T-cell (primary cell): ENCODE results near the gene TTC21B. TPM values are rescaled to one million over a fixed set of nuclear protein-coding genes. Genes with fewer than 3 reads are reported as not detected.

Source experiments
- ATAC-seq, 4 experiments: fragments of 200-7000 bp in 3 of 4; fragments of 150-1000 bp in 1 of 4; cut with Tn5 transposase; replicated peaks in 1 of 4; 1 replicate in 3 of 4; 2 replicates in 1 of 4; pipeline ENCODE4 v1.10.0; 2021; ENCODE audit warnings: moderate library complexity in 3 of 4, mild to moderate bottlenecking in 2 of 4, moderate number of reproducible peaks in 1 of 4
- CTCF ChIA-PET, 2 donors: fragments of 300-600 bp; sonication (Branson Sonifier 250); formaldehyde crosslinking; loops; one replicate each; lab custom pipeline; 2022; ENCODE audit warnings: antibody characterized with exemption in 2 of 2; lab: Charles Lee
- POLR2A ChIA-PET, 2 donors: fragments of 300-600 bp; sonication (Branson Sonifier 250); formaldehyde crosslinking; loops; one replicate each; lab custom pipeline; 2022; ENCODE audit warnings: antibody characterized with exemption in 2 of 2; lab: Charles Lee
- DNase-seq, 35 experiments: peaks; one replicate each; pipeline versions ENCODE4 v3.0.0 to v3.0.0-alpha.2; 2013 to 2023
- H3K27ac ChIP-seq: one replicate; pipeline ENCODE4 v1.5.1; 2013; ENCODE audit warnings: low read length
- H3K27me3 ChIP-seq, 2 experiments: replicated peaks in 1 of 2; 1 replicate in 1 of 2; 2 replicates in 1 of 2; pipeline versions ENCODE4 v1.6.1 to v1.7.0; 2013; ENCODE audit warnings: low read length in 1 of 2, mixed read lengths in 1 of 2; ENCODE audit not compliant: control insufficient read depth in 2 of 2, insufficient read depth in 2 of 2; ENCODE audit errors: extremely low read depth in 1 of 2
- H3K36me3 ChIP-seq, 2 donors: 1 replicate in 1 of 2; 2 replicates in 1 of 2; pipeline versions ENCODE4 v1.6.1 to v1.7.0; 2013; ENCODE audit warnings: low read length in 1 of 2; ENCODE audit not compliant: control insufficient read depth in 2 of 2, insufficient read depth in 1 of 2; ENCODE audit errors: extremely low read depth in 1 of 2
- H3K4me1 ChIP-seq, 2 experiments: 1 replicate in 1 of 2; 2 replicates in 1 of 2; pipeline versions ENCODE4 v1.6.1 to v1.7.0; 2013; ENCODE audit warnings: low read length in 2 of 2, mixed read lengths in 1 of 2; ENCODE audit not compliant: insufficient read depth in 2 of 2, control insufficient read depth in 1 of 2; ENCODE audit errors: extremely low read depth in 1 of 2
- H3K4me3 ChIP-seq, 2 donors: 1 replicate in 1 of 2; 2 replicates in 1 of 2; pipeline versions ENCODE4 v1.5.1 to v1.7.0; 2013; ENCODE audit warnings: mild to moderate bottlenecking in 2 of 2, low read length in 1 of 2, moderate library complexity in 1 of 2; ENCODE audit not compliant: control insufficient read depth in 1 of 2; ENCODE audit errors: extremely low read depth in 1 of 2
- H3K9me3 ChIP-seq: 2 replicates; pipeline ENCODE4 v1.7.0; 2013
- H3K27ac Mint-ChIP-seq, 2 donors: one replicate each; pipeline ENCODE4 v1.8.0; 2020 to 2021; ENCODE audit warnings: mild to moderate bottlenecking in 2 of 2, mixed read lengths in 2 of 2
- H3K27me3 Mint-ChIP-seq, 2 donors: one replicate each; pipeline ENCODE4 v1.8.0; 2021 to 2022; ENCODE audit warnings: mixed read lengths in 2 of 2
- H3K36me3 Mint-ChIP-seq: one replicate; pipeline ENCODE4 v1.8.0; 2021; ENCODE audit warnings: mixed read lengths
- H3K4me1 Mint-ChIP-seq, 3 donors: one replicate each; pipeline ENCODE4 v1.8.0; 2020 to 2022; ENCODE audit warnings: mixed read lengths in 3 of 3, mild to moderate bottlenecking in 1 of 3
- H3K4me3 Mint-ChIP-seq, 3 donors: one replicate each; pipeline ENCODE4 v1.8.0; 2020 to 2022; ENCODE audit warnings: mild to moderate bottlenecking in 3 of 3, mixed read lengths in 3 of 3, moderate library complexity in 3 of 3
- H3K9me3 Mint-ChIP-seq, 3 donors: one replicate each; pipeline ENCODE4 v1.8.0; 2020 to 2022; ENCODE audit warnings: mixed read lengths in 3 of 3
- WGBS: methylation state at CpG from one replicate; pipeline ENCODE4 v1.1.5; 2013; ENCODE audit warnings: missing lambda C conversion rate; ENCODE audit not compliant: insufficient coverage; 5-methylcytosine and 5-hydroxymethylcytosine counted together
- total RNA-seq, 35 experiments: library from RNA in 6 of 35; stranded (reverse) in 6 of 35; fragments of 120-200 nt in 1 of 35; gene quantifications; one replicate each; pipeline versions ENCODE4 v1.2.1 to v1.2.4 and lab custom pipeline; 2013 to 2026

Gene TTC21B
- total RNA-seq, 5 donors from 2014 or later (not counting 1 experiment from before 2014, with no cell fraction given): 20.5 to 31.4 (median 23.4) TPM

DNA sequence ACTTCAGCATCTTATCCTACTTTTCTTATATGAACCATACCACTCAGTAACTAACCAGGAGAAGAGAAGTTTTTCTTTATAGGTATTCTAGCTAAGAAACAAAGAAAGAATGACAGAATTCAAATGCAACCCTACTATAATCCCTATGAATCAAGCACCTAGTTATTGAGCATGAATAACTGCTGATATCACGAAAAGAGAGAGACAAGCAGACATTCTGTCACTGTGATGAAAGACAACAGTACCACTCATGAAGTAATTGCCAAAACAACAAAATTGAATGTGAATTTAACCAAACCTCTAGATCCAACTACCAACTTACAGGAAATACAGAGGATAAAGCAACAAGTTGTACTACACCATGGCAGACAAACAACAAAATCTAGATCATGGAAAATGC lies 15.3 kb downstream of the TTC21B start:
- Mint-ChIP-seq H3K4me1 (peaks cover 5 to 28% (median 25%) of the 10 kb centered on the region in 3 donors), H3K9me3 (no peaks in the 10 kb centered on the region), H3K27ac (peak overlapping the region in 1 of 2 donors; percentile 12), H3K36me3 (peaks cover 53% of the 10 kb centered on the region), H3K4me3 (no peak overlapping the region), H3K27me3 (no peaks in the 10 kb centered on the region)
- Histone ChIP-seq H3K4me3 (no peak overlapping the region), H3K36me3 (peaks cover 4 to 41% of the 10 kb centered on the region in 2 donors), H3K27me3 (no peaks in the 10 kb centered on the region), H3K4me1 (no peaks in the 10 kb centered on the region), H3K9me3 (no peaks in the 10 kb centered on the region), H3K27ac (no peak overlapping the region)
- ChIA-PET CTCF (interaction anchor here in 1 of 2 donors (0.5 kb wide), 2 partner anchors 63 to 189 kb away, joined by 3 read pairs; partner anchors contain the start of gene SCN1A), POLR2A (interaction anchor here in 1 of 2 donors (0.6 kb wide), 1 partner anchor 64 kb away, joined by 4 read pairs; no protein-coding TSS in a partner anchor)
- ATAC-seq: no peak
- DNase-seq: no peak
- WGBS: 80% methylated on average over 1 of the region's 1 CpG

DNA sequence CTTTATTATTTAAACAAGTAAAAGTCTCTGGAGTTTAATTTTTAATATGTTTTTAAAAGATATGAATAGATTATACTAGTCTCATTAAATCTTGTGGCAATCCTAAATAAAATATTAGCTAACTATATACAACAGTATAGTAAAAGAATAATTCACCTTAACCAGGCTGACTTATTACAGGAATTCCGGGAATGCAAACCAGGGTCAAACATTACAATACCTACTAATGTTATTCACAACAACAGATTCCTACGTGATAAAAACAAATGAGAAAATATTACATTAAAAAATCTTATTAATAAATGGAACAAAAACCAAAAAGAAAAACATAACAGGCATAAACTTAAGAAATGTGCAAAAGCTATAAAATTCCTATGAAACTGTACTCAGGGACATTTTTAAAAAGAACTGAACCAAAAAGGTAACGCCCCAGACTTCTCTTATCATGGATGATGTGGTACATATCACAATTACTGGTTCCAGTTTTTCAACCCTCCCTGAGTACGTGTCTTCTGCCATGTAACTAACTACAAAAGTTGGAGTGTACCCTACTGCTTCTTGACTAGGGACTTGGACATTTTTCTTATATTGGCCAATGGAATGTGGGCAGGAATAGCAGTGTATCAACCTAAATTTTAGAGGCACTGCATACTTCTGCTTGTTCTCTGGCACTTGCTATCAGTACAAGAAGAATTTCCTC lies 20.2 kb downstream of the TTC21B start:
- Histone ChIP-seq H3K4me1 (no peaks in the 10 kb centered on the region), H3K27me3 (no peaks in the 10 kb centered on the region), H3K27ac (no peak overlapping the region), H3K36me3 (peaks cover 0 to 28% of the 10 kb centered on the region in 2 donors), H3K9me3 (no peaks in the 10 kb centered on the region), H3K4me3 (no peak overlapping the region)
- Mint-ChIP-seq H3K27ac (no peak overlapping the region), H3K4me3 (no peak overlapping the region), H3K27me3 (no peaks in the 10 kb centered on the region), H3K4me1 (peaks cover 4 to 18% (median 10%) of the 10 kb centered on the region in 3 donors), H3K9me3 (no peaks in the 10 kb centered on the region), H3K36me3 (peaks cover 44% of the 10 kb centered on the region)
- WGBS: no CpG with 5 or more reads among the region's 4 CpGs
- CTCF ChIA-PET: no interaction called here
- no peak for DNase-seq
- no peak for ATAC-seq
- POLR2A ChIA-PET: no interaction called here

DNA sequence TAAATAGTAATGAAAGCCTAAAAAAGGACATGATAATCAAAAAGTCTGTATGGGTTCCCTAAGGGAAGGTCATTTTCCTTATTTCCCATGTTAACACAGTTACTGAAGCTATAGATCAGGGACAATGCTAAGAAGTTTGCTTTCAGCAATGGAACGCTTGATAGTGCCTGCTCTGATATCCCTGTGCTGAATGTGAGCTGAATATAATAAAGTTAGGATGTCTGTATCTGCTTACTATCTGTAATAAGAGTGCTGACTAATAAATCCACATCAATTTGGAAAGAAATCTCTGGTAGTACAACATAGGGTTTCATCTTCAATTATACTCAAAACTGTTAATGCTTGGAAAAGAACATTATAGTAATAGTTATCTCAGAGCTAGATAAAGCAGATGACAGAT lies 25.8 kb downstream of the TTC21B start:
- Mint-ChIP-seq H3K27ac (no peak overlapping the region), H3K27me3 (no peaks in the 10 kb centered on the region), H3K36me3 (peaks cover 48% of the 10 kb centered on the region), H3K4me3 (no peak overlapping the region), H3K4me1 (no peaks in the 10 kb centered on the region), H3K9me3 (no peaks in the 10 kb centered on the region)
- H3K36me3 ChIP-seq: peaks cover 0 to 43% of the 10 kb centered on the region in 2 donors
- ChIA-PET POLR2A (no interaction called here), CTCF (no interaction called here)
- no peaks in the 10 kb centered on the region for H3K27me3 ChIP-seq
- no peaks in the 10 kb centered on the region for H3K4me1 ChIP-seq
- no peaks in the 10 kb centered on the region for H3K9me3 ChIP-seq
- ATAC-seq (no peak), DNase-seq (no peak)
- H3K4me3 ChIP-seq: no peak overlapping the region
- no peak overlapping the region for H3K27ac ChIP-seq
- WGBS: no CpG with 5 or more reads among the region's 1 CpG

DNA sequence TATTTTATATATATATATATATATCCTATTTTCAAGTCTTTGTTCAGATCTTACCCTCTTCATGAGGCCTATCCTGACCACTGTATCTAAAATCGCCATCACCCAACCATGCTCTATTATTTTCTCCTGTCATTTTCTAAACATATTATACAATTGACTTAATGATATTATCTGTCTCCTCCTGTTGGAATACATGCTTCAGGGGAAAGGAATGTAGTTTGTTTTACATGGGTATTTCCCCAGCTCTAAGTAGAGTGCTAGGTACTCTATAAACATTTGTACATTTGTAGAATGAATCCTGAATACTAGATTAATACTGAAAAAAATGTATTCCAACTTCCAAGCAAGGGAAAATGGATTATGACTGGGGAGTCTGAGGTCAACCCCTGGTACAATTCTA lies 26.2 kb downstream of the TTC21B start:
- H3K4me1 Mint-ChIP-seq: no peaks in the 10 kb centered on the region
- ATAC-seq: no peak

DNA sequence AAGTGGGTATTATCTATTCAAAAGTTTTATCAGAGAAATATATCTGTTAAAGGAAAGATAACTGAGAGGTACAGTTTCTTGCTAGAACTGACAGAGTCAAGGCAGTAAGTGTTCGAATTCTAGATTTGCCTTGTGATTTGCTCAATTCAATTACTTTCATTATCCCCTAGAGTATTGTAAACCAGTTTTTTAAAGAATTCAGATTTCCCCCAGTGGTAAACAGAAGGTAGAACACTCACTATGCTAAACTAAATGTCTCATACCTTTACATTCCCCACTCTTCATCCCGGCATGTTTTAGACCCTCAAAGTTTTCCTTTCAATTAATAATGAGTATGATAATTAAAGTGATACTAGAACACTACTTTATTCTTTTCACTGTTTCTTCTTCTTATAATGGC lies 28.6 kb downstream of the TTC21B start:
- no peaks in the 10 kb centered on the region for H3K27me3 Mint-ChIP-seq
- POLR2A ChIA-PET: no interaction called here
- no peak overlapping the region for H3K27ac ChIP-seq
- H3K27ac Mint-ChIP-seq: no peak overlapping the region
- no peaks in the 10 kb centered on the region for H3K4me1 ChIP-seq
- no peaks in the 10 kb centered on the region for H3K4me1 Mint-ChIP-seq
- no peak overlapping the region for H3K4me3 Mint-ChIP-seq
- DNase-seq: no peak
- no peaks in the 10 kb centered on the region for H3K9me3 Mint-ChIP-seq
- CTCF ChIA-PET: no interaction called here
- no peaks in the 10 kb centered on the region for H3K9me3 ChIP-seq
- peaks cover 50% of the 10 kb centered on the region for H3K36me3 Mint-ChIP-seq
- no peaks in the 10 kb centered on the region for H3K27me3 ChIP-seq
- ATAC-seq: no peak
- H3K36me3 ChIP-seq: peaks cover 0 to 45% of the 10 kb centered on the region in 2 donors
- H3K4me3 ChIP-seq: no peak overlapping the region
- WGBS: no CpG with 5 or more reads among the region's 2 CpGs

More for the DNA sequence above, 26.2 kb downstream of the TTC21B start:
- no peaks in the 10 kb centered on the region for H3K27me3 Mint-ChIP-seq
- Histone ChIP-seq H3K27me3 (no peaks in the 10 kb centered on the region), H3K4me3 (no peak overlapping the region), H3K36me3 (peaks cover 0 to 45% of the 10 kb centered on the region in 2 donors), H3K27ac (no peak overlapping the region), H3K4me1 (no peaks in the 10 kb centered on the region), H3K9me3 (no peaks in the 10 kb centered on the region)
- no peak for DNase-seq
- no peaks in the 10 kb centered on the region for H3K9me3 Mint-ChIP-seq
- ChIA-PET CTCF (no interaction called here), POLR2A (no interaction called here)
- H3K4me3 Mint-ChIP-seq: no peak overlapping the region
- H3K36me3 Mint-ChIP-seq: peaks cover 50% of the 10 kb centered on the region
- WGBS: no CpG with 5 or more reads among the region's 1 CpG
- H3K27ac Mint-ChIP-seq: no peak overlapping the region

DNA sequence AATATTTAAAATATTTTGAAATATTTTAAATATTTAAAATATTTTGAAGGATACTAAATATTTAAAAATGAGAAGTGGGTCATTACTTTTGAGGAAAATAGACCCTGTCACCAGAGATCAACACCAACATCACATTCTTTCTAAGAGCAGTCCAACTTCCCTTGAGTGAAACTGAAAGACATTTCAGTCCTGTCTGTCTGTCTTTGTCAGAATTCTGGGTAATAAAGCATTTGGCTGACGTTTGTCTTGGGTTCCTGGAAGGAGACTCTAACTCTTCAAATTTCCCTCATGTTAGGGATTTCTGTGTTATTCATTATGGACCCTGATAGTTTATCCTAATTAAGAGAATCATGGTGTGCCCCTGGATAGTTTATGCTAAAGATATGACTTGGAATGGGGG lies 32.8 kb downstream of the TTC21B start:
- ChIA-PET POLR2A (no interaction called here), CTCF (no interaction called here)
- no peak overlapping the region for H3K27ac Mint-ChIP-seq
- WGBS: no CpG with 5 or more reads among the region's 1 CpG
- no peak for ATAC-seq
- no peaks in the 10 kb centered on the region for H3K4me1 ChIP-seq
- H3K27ac ChIP-seq: no peak overlapping the region
- no peaks in the 10 kb centered on the region for H3K4me1 Mint-ChIP-seq
- H3K36me3 Mint-ChIP-seq: peaks cover 46% of the 10 kb centered on the region
- H3K27me3 ChIP-seq: no peaks in the 10 kb centered on the region
- no peak overlapping the region for H3K4me3 ChIP-seq
- peaks cover 0 to 27% of the 10 kb centered on the region in 2 donors for H3K36me3 ChIP-seq
- H3K9me3 ChIP-seq: no peaks in the 10 kb centered on the region
- no peaks in the 10 kb centered on the region for H3K27me3 Mint-ChIP-seq
- H3K9me3 Mint-ChIP-seq: no peaks in the 10 kb centered on the region
- H3K4me3 Mint-ChIP-seq: no peak overlapping the region
- no peak for DNase-seq
